ENCODE measurements around the gene KCNJ10.

KCNJ10 gene

GRCh38 chr1:159978107-159978398 is 91.9 kb downstream of the KCNJ10 start:
- Histone ChIP-seq H3K36me3 (ENCODE audit: insufficient read depth, low read length) (no peaks in the 10 kb centered on the region), H4K20me1 (ENCODE audit: insufficient read depth, low read length, poor library complexity, severe bottlenecking) (no peaks in the 10 kb centered on the region), H3F3A (ENCODE audit: low read depth) (no peaks in the 10 kb centered on the region), H3K79me2 (ENCODE audit: insufficient read depth, low read length) (no peaks in the 10 kb centered on the region), H3K9ac (ENCODE audit: low read depth, low read length, poor library complexity, severe bottlenecking) (no peak overlapping the region), H2AFZ (ENCODE audit: low read length) (no peak overlapping the region), H3K4me3 (ENCODE audit: low read length, poor library complexity, severe bottlenecking) (no peak overlapping the region), H3K4me2 (ENCODE audit: low read depth, low read length, poor library complexity, severe bottlenecking) (no peak overlapping the region), H3K9me2 (replicated peaks; ENCODE audit: low read depth, low read length) (no peaks in the 10 kb centered on the region), H3K27me3 (ENCODE audit: insufficient read depth, low read length, poor library complexity, severe bottlenecking) (peaks cover 9% of the 10 kb centered on the region), H3K9me3 (ENCODE audit: insufficient read depth, low read depth, low read length) (no peaks in the 10 kb centered on the region), H3K4me1 (ENCODE audit: insufficient read depth, low read length, poor library complexity, severe bottlenecking) (no peaks in the 10 kb centered on the region)
- no peak for TF ChIP-seq CTCF (conservative IDR thresholded peaks at IDR 0.05; ENCODE audit: low read length)
- no peak for TF ChIP-seq EZH2phosphoT487 (IDR thresholded peaks at IDR 0.05; ENCODE audit: borderline replicate concordance)

DNA sequence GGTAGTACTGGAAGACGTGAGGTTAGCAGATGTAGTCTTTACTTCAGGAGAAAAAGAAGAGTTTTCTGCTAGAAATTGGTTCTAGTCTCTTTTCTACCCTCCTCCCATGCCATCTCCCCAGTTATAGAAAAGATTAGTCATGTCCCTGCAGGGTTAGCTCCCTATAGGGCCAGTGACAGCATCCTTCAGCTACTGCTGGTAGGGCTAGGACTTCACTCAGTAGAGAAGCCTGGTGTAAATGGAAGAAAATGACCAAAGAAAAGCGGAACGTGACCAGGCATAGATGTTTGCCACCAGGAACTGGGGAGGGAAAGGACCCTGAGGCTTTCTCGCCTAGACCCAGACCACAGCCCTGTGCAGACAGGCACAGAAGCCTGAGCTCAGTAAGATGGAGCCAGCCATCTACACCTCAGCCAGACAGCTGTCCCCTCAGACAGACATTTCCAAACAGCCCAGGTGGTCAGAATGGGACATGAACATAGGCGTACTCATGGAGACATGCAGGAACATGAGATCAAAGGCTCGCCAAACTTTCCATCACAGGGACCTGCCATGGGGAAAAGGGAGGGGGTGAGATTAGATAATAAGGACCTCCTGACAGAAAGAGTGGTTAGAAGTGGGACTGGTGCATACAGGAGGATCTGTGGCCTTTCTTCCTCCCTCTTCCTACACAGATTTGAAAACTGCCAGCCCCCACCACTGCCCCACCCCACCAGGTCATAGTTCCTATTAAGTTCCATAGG is 92.4 kb downstream of the KCNJ10 start:
- Histone ChIP-seq H3K79me2 (ENCODE audit: insufficient read depth, low read length) (no peaks in the 10 kb centered on the region), H3K27me3 (ENCODE audit: insufficient read depth, low read length, poor library complexity, severe bottlenecking) (peaks cover 9% of the 10 kb centered on the region), H3K4me2 (ENCODE audit: low read depth, low read length, poor library complexity, severe bottlenecking) (no peak overlapping the region), H3K9me3 (ENCODE audit: insufficient read depth, low read depth, low read length) (no peaks in the 10 kb centered on the region), H3K4me1 (ENCODE audit: insufficient read depth, low read length, poor library complexity, severe bottlenecking) (no peaks in the 10 kb centered on the region), H3K9me2 (replicated peaks; ENCODE audit: low read depth, low read length) (no peaks in the 10 kb centered on the region), H3K4me3 (ENCODE audit: low read length, poor library complexity, severe bottlenecking) (no peak overlapping the region), H3K9ac (ENCODE audit: low read depth, low read length, poor library complexity, severe bottlenecking) (no peak overlapping the region), H2AFZ (ENCODE audit: low read length) (no peak overlapping the region), H4K20me1 (ENCODE audit: insufficient read depth, low read length, poor library complexity, severe bottlenecking) (no peaks in the 10 kb centered on the region), H3F3A (ENCODE audit: low read depth) (no peaks in the 10 kb centered on the region), H3K36me3 (ENCODE audit: insufficient read depth, low read length) (no peaks in the 10 kb centered on the region)
- no peak for TF ChIP-seq CTCF (conservative IDR thresholded peaks at IDR 0.05; ENCODE audit: low read length)

DNA sequence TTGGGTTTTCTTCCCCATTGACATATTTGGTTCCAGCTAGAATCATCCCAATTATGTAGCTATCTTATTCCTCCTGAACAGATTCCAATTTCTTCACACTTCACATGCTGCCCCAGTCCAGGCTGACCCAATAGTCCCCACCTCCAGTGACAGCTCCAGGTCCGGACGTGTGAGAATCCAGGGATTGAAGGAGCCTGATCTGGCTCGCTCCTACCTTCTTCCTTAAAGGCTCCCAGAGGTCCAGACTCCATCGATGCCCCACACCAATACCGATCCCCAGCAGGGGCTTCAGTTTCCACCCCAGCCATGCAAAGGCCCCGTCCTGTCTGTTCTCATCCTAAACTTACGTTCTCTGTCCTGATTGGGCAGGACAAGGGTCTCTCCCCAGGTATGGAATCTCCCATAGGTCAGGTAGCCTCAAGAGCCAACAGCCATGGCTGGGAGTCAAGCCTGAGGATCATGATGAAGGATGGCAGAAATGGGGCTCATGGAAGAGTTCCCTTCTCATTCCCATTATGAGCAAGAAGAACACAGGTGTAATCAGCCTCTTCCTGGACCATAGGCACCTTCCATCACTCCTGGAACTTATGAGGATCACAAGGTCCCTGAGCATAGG is 95.5 kb downstream of the KCNJ10 start:
- Histone ChIP-seq H3K36me3 (ENCODE audit: insufficient read depth, low read length) (no peaks in the 10 kb centered on the region), H3K9me2 (replicated peaks; ENCODE audit: low read depth, low read length) (no peaks in the 10 kb centered on the region), H3K79me2 (ENCODE audit: insufficient read depth, low read length) (no peaks in the 10 kb centered on the region), H3K9me3 (ENCODE audit: insufficient read depth, low read depth, low read length) (no peaks in the 10 kb centered on the region), H3K4me3 (ENCODE audit: low read length, poor library complexity, severe bottlenecking) (no peak overlapping the region), H2AFZ (ENCODE audit: low read length) (no peak overlapping the region), H3F3A (ENCODE audit: low read depth) (no peaks in the 10 kb centered on the region), H3K4me1 (ENCODE audit: insufficient read depth, low read length, poor library complexity, severe bottlenecking) (no peaks in the 10 kb centered on the region), H3K27me3 (ENCODE audit: insufficient read depth, low read length, poor library complexity, severe bottlenecking) (peaks cover 9% of the 10 kb centered on the region), H4K20me1 (ENCODE audit: insufficient read depth, low read length, poor library complexity, severe bottlenecking) (no peaks in the 10 kb centered on the region), H3K4me2 (ENCODE audit: low read depth, low read length, poor library complexity, severe bottlenecking) (no peak overlapping the region), H3K9ac (ENCODE audit: low read depth, low read length, poor library complexity, severe bottlenecking) (no peak overlapping the region)
- no peak for TF ChIP-seq EZH2phosphoT487 (IDR thresholded peaks at IDR 0.05; ENCODE audit: borderline replicate concordance)
- TF ChIP-seq CTCF (conservative IDR thresholded peaks at IDR 0.05; ENCODE audit: low read length), result no peak
